ENCODE measurements around the gene MICAL3.

The MICAL3 gene

GRCh38 chr22:17772958-17773605 lies 251.3 kb downstream of the MICAL3 start:
- peak; percentile 26 for DNase-seq (ENCODE audit: low read depth)
- no peak for TF ChIP-seq CTCF (conservative IDR thresholded peaks at IDR 0.05; ENCODE audit: control insufficient read depth, insufficient read depth, low read depth, low read length)
- peak overlapping the region; percentile 61 for H3K4me3 ChIP-seq (ENCODE audit: control insufficient read depth, low read depth, low read length)

- TF ChIP-seq CTCF (conservative IDR thresholded peaks at IDR 0.05; ENCODE audit: control insufficient read depth, insufficient read depth, low read depth, low read length): no peak
- DNase-seq (ENCODE audit: low read depth): no peak
- no peak overlapping the region for H3K4me3 ChIP-seq (ENCODE audit: control insufficient read depth, low read depth, low read length)
Measured at GRCh38 chr22:17772249-17772957, 252.0 kb downstream of the MICAL3 start.

GRCh38 chr22:17770180-17771077 lies 253.9 kb downstream of the MICAL3 start:
- no peak for DNase-seq (ENCODE audit: low read depth)
- no peak overlapping the region for H3K4me3 ChIP-seq (ENCODE audit: control insufficient read depth, low read depth, low read length)
- TF ChIP-seq CTCF (conservative IDR thresholded peaks at IDR 0.05; ENCODE audit: control insufficient read depth, insufficient read depth, low read depth, low read length): no peak

GRCh38 chr22:17769716-17770082 lies 254.7 kb downstream of the MICAL3 start:
- no peak for TF ChIP-seq CTCF (conservative IDR thresholded peaks at IDR 0.05; ENCODE audit: control insufficient read depth, insufficient read depth, low read depth, low read length)
- no peak overlapping the region for H3K4me3 ChIP-seq (ENCODE audit: control insufficient read depth, low read depth, low read length)
- no peak for DNase-seq (ENCODE audit: low read depth)

- DNase-seq (ENCODE audit: low read depth): no peak
- no peak overlapping the region for H3K4me3 ChIP-seq (ENCODE audit: control insufficient read depth, low read depth, low read length)
- no peak for TF ChIP-seq CTCF (conservative IDR thresholded peaks at IDR 0.05; ENCODE audit: control insufficient read depth, insufficient read depth, low read depth, low read length)
Measured at GRCh38 chr22:17769013-17769715, 255.2 kb downstream of the MICAL3 start.

All from fibroblast of mammary gland (primary cell).